ENCODE results near the gene ZFP36L2.

ZFP36L2 gene

GRCh38 chr2:43269706-43270105, 43.3 kb upstream of the ZFP36L2 start:
- Histone ChIP-seq H3K4me3 (ENCODE audit: low read depth, low read length) (no peak overlapping the region), H3K4me1 (peaks cover 40% of the 10 kb centered on the region), H3K9me3 (no peaks in the 10 kb centered on the region), H3K36me3 (no peaks in the 10 kb centered on the region; the same call in 1 of the 2 replicates), H3K27me3 (no peaks in the 10 kb centered on the region)
- no peak for DNase-seq
- TF ChIP-seq CTCF (IDR thresholded peaks at IDR 0.05; ENCODE audit: low read depth, low read length) = no peak

- TF ChIP-seq CTCF (IDR thresholded peaks at IDR 0.05; ENCODE audit: low read depth, low read length) = peak; percentile 30; the same call in 1 of the 2 replicates
Measured at GRCh38 chr2:43269074-43269572, 42.7 kb upstream of the ZFP36L2 start.

GRCh38 chr2:43268066-43268953, 41.9 kb upstream of the ZFP36L2 start:
- H3K4me1 ChIP-seq = peaks cover 38% of the 10 kb centered on the region
- no peak for TF ChIP-seq CTCF (IDR thresholded peaks at IDR 0.05; ENCODE audit: low read depth, low read length)
- H3K9me3 ChIP-seq = no peaks in the 10 kb centered on the region
- no peaks in the 10 kb centered on the region; the same call in 1 of the 2 replicates for H3K36me3 ChIP-seq
- no peaks in the 10 kb centered on the region for H3K27me3 ChIP-seq
- H3K4me3 ChIP-seq (ENCODE audit: low read depth, low read length) = no peak overlapping the region
- DNase-seq = no peak

More at GRCh38 chr2:43269074-43269572, 42.7 kb upstream of the ZFP36L2 start:
- DNase-seq = peak; percentile 79
- H3K36me3 ChIP-seq = no peaks in the 10 kb centered on the region; the same call in 1 of the 2 replicates
- H3K4me1 ChIP-seq = peaks cover 38% of the 10 kb centered on the region
- no peak overlapping the region for H3K4me3 ChIP-seq (ENCODE audit: low read depth, low read length)
- no peaks in the 10 kb centered on the region for H3K9me3 ChIP-seq
- no peaks in the 10 kb centered on the region for H3K27me3 ChIP-seq

GRCh38 chr2:43267381-43267780, 41.0 kb upstream of the ZFP36L2 start:
- DNase-seq = peak; percentile 57
- no peak for TF ChIP-seq CTCF (IDR thresholded peaks at IDR 0.05; ENCODE audit: low read depth, low read length)
- Histone ChIP-seq H3K4me3 (ENCODE audit: low read depth, low read length) (no peak overlapping the region), H3K4me1 (peaks cover 38% of the 10 kb centered on the region), H3K27me3 (no peaks in the 10 kb centered on the region), H3K9me3 (no peaks in the 10 kb centered on the region), H3K36me3 (no peaks in the 10 kb centered on the region; the same call in 1 of the 2 replicates)

GRCh38 chr2:43266711-43267111, 40.3 kb upstream of the ZFP36L2 start:
- Histone ChIP-seq H3K36me3 (no peaks in the 10 kb centered on the region; the same call in 1 of the 2 replicates), H3K4me3 (ENCODE audit: low read depth, low read length) (no peak overlapping the region), H3K4me1 (peaks cover 38% of the 10 kb centered on the region), H3K9me3 (no peaks in the 10 kb centered on the region), H3K27me3 (no peaks in the 10 kb centered on the region)
- TF ChIP-seq CTCF (IDR thresholded peaks at IDR 0.05; ENCODE audit: low read depth, low read length) = no peak
- no peak for DNase-seq

GRCh38 chr2:43265421-43265820, 39.0 kb upstream of the ZFP36L2 start:
- TF ChIP-seq CTCF (IDR thresholded peaks at IDR 0.05; ENCODE audit: low read depth, low read length) = no peak
- no peaks in the 10 kb centered on the region; the same call in 1 of the 2 replicates for H3K36me3 ChIP-seq
- H3K4me3 ChIP-seq (ENCODE audit: low read depth, low read length) = no peak overlapping the region
- H3K9me3 ChIP-seq = no peaks in the 10 kb centered on the region
- peaks cover 36% of the 10 kb centered on the region for H3K4me1 ChIP-seq
- no peak for DNase-seq
- no peaks in the 10 kb centered on the region for H3K27me3 ChIP-seq
